Keratinocyte (primary cell): ENCODE data around the gene HBZ. TPM values are rescaled to one million over a fixed set of nuclear protein-coding genes. Genes with fewer than 3 reads are reported as not detected.

ENCODE experiments used
- DNase-seq: peaks from one replicate; pipeline ENCODE4 v3.0.0-alpha.2; 2011; ENCODE audit warnings: low read depth, missing footprints, low spot score
- FAIRE-seq: peaks from 2 replicates; lab custom pipeline; 2011; peaks lifted over from hg19 to GRCh38; lab: Jason Lieb, UNC
- H2AFZ ChIP-seq: 2 replicates; pipeline ENCODE4 v1.6.0; 2012; ENCODE audit warnings: low read length, control low read depth, inconsistent platforms; ENCODE audit not compliant: control insufficient read depth
- H3K27ac ChIP-seq: 2 replicates; pipeline ENCODE4 v1.5.1; 2011; ENCODE audit warnings: low read length; ENCODE audit not compliant: control insufficient read depth, insufficient read depth
- H3K27me3 ChIP-seq: 3 replicates; pipeline ENCODE4 v1.6.0; 2011; ENCODE audit warnings: low read length; ENCODE audit not compliant: control insufficient read depth, insufficient read depth; ENCODE audit errors: extremely low read depth
- H3K36me3 ChIP-seq, 2 experiments: 2 replicates in 1 of 2; 3 replicates in 1 of 2; pipeline ENCODE4 v1.5.1; 2011; ENCODE audit warnings: low read length in 2 of 2, mild to moderate bottlenecking in 1 of 2; ENCODE audit not compliant: control insufficient read depth in 2 of 2, insufficient read depth in 2 of 2; ENCODE audit errors: extremely low read depth in 1 of 2
- H3K4me1 ChIP-seq: 3 replicates; pipeline ENCODE4 v1.5.1; 2011; ENCODE audit warnings: low read length; ENCODE audit not compliant: control insufficient read depth, insufficient read depth; ENCODE audit errors: extremely low read depth
- H3K4me2 ChIP-seq: 3 replicates; pipeline ENCODE4 v1.6.0; 2011; ENCODE audit warnings: low read depth, low read length; ENCODE audit not compliant: control insufficient read depth, insufficient read depth; ENCODE audit errors: extremely low read depth
- H3K4me3 ChIP-seq, 3 experiments: fragments of 200-600 bp in 1 of 3; sonication (generic) in 1 of 3; 2 replicates in 2 of 3; 3 replicates in 1 of 3; pipeline ENCODE4 v1.5.1; 2011 to 2016; ENCODE audit warnings: low read length in 3 of 3, mild to moderate bottlenecking in 3 of 3, control low read depth in 2 of 3, inconsistent platforms in 1 of 3, low read depth in 1 of 3, mixed read lengths in 1 of 3, mixed run types in 1 of 3, moderate library complexity in 1 of 3; ENCODE audit not compliant: control insufficient read depth in 2 of 3, insufficient read depth in 2 of 3; ENCODE audit errors: extremely low read depth in 1 of 3
- H3K79me2 ChIP-seq: 2 replicates; pipeline ENCODE4 v1.6.0; 2012; ENCODE audit warnings: low read length; ENCODE audit not compliant: control insufficient read depth, insufficient read depth
- H3K9ac ChIP-seq: 3 replicates; pipeline ENCODE4 v1.6.0; 2011; ENCODE audit warnings: low read length; ENCODE audit not compliant: control insufficient read depth, insufficient read depth; ENCODE audit errors: extremely low read depth
- H3K9me1 ChIP-seq: 3 replicates; pipeline ENCODE4 v1.6.0; 2011; ENCODE audit warnings: low read length; ENCODE audit not compliant: control insufficient read depth, insufficient read depth; ENCODE audit errors: extremely low read depth
- H3K9me3 ChIP-seq: 2 replicates; pipeline ENCODE4 v1.5.1; 2012; ENCODE audit warnings: low read depth, low read length; ENCODE audit not compliant: control insufficient read depth
- H4K20me1 ChIP-seq: 3 replicates; pipeline ENCODE4 v1.6.0; 2011; ENCODE audit warnings: low read length; ENCODE audit not compliant: control insufficient read depth, insufficient read depth; ENCODE audit errors: extremely low read depth
- CTCF ChIP-seq, 3 experiments: IDR thresholded peaks in 1 of 3; conservative IDR thresholded peaks in 1 of 3; optimal IDR thresholded peaks in 1 of 3; 2 replicates in 2 of 3; 3 replicates in 1 of 3; pipeline versions ENCODE3 to v1.5.1; 2011; ENCODE audit warnings: low read length in 3 of 3, mild to moderate bottlenecking in 3 of 3, moderate library complexity in 2 of 3, control low read depth in 1 of 3, inconsistent platforms in 1 of 3; ENCODE audit not compliant: insufficient read depth in 2 of 3; ENCODE audit errors: extremely low read depth in 1 of 3
- EZH2 ChIP-seq: IDR thresholded peaks from one replicate; pipeline ENCODE4 v1.6.1; 2012; ENCODE audit warnings: inconsistent platforms, mild to moderate bottlenecking, low read length, moderate library complexity
- dilution Hi-C: fragments of 300-500 bp; cut with MboI; formaldehyde crosslinking; loops from one replicate; pipeline ENCODE4 v1.7.0; 2020; ENCODE audit warnings: low sequenced_read_pairs; ENCODE audit not compliant: extremely low pct_ligation_motif_present
- polyA plus RNA-seq, 5 experiments: library from polyadenylated mRNA; depleted of rRNA in 3 of 5; stranded (reverse) in 3 of 5; stranded (forward) in 1 of 5; unstranded in 1 of 5; fragments of >200 nt; gene quantifications; 1 replicate in 1 of 5; 2 replicates in 3 of 5; 3 replicates in 1 of 5; pipeline versions ENCODE4 v1.2.1 to v1.2.3, GENCODE V29; 2011 to 2012; ENCODE audit warnings: missing spikeins in 2 of 5, low read depth in 1 of 5, low replicate concordance in 1 of 5

HBZ gene
- polyA plus RNA-seq, 1 donor (not counting 4 experiments of a cell fraction or from before 2014, with no cell fraction given) = not detected

- Histone ChIP-seq H3K27me3 (peaks cover 47% of the 10 kb centered on the region), H3K9me3 (no peaks in the 10 kb centered on the region), H3K9ac (no peak within 1 kb of the TSS), H2AFZ (no peak within 1 kb of the TSS), H3K4me3 (peak within 1 kb of the TSS in 1 of 3 experiments; percentile 20), H3K9me1 (no peaks in the 10 kb centered on the region), H4K20me1 (peaks cover 4% of the 10 kb centered on the region), H3K27ac (no peak within 1 kb of the TSS), H3K4me2 (peak within 1 kb of the TSS; percentile 16), H3K36me3 (no peaks in the 10 kb centered on the region), H3K79me2 (no peaks in the 10 kb centered on the region), H3K4me1 (peaks cover 7% of the 10 kb centered on the region)
- TF ChIP-seq CTCF (optimal IDR thresholded peaks at IDR 0.05 in 1 of 3, IDR thresholded peaks at IDR 0.05 in 1 of 3, conservative IDR thresholded peaks at IDR 0.05 in 1 of 3; ENCODE audit: extremely low read depth in 1 of 3, insufficient read depth in 2 of 3, low read length in 3 of 3) (no peak), EZH2 (peak; percentile 94)
- DNase-seq (no peak), FAIRE-seq (no peak)
- dilution Hi-C loops = no loop called here
These were observed 13.3 kb downstream of the HBZ start, which contains the start of gene HBM for GRCh38 chr16:165539-166374. HBM (plus strand) TSS chr16:165978; CDS start chr16:165998, 20 bp downstream.

- TF ChIP-seq EZH2 = peak; percentile 84
- TF ChIP-seq CTCF (optimal IDR thresholded peaks at IDR 0.05 in 1 of 3, IDR thresholded peaks at IDR 0.05 in 1 of 3, conservative IDR thresholded peaks at IDR 0.05 in 1 of 3; ENCODE audit: extremely low read depth in 1 of 3, insufficient read depth in 2 of 3, low read length in 3 of 3) = no peak
- DNase-seq (no peak), FAIRE-seq (no peak)
- no peaks in the 10 kb centered on the region for H3K36me3 ChIP-seq
- peaks cover 46% of the 10 kb centered on the region for H3K27me3 ChIP-seq
- peaks cover 7% of the 10 kb centered on the region for H3K4me1 ChIP-seq
- H3K9me3 ChIP-seq = no peaks in the 10 kb centered on the region
- dilution Hi-C loops = no loop called here
- no peaks in the 10 kb centered on the region for H3K79me2 ChIP-seq
- no peak overlapping the region for H3K27ac ChIP-seq
- H3K9ac ChIP-seq = no peak overlapping the region
- no peak overlapping the region for H2AFZ ChIP-seq
- H3K4me2 ChIP-seq = no peak overlapping the region
- no peaks in the 10 kb centered on the region for H3K9me1 ChIP-seq
- H3K4me3 ChIP-seq = no peak overlapping the region
- H4K20me1 ChIP-seq = peaks cover 4% of the 10 kb centered on the region
These were observed 14.1 kb downstream of the HBZ start for GRCh38 chr16:166375-167121.
